K562 (cell line): Measurements from ENCODE around the gene ITIH3. TPM values are rescaled to one million over a fixed set of nuclear protein-coding genes. Genes with fewer than 3 reads are reported as not detected.

Experiments
- ATAC-seq: fragments of 200-7000 bp; cut with Tn5 transposase; 3 replicates; pipeline ENCODE4 v1.9.1; 2020; ENCODE audit warnings: moderate library complexity
- BruUV-seq: library from RNA; stranded (reverse); fragments of 400-500 nt; replicated peaks from 2 replicates; lab custom pipeline; 2021; lab: Mats Ljungman, UMichigan
- CTCF ChIA-PET: fragments of 300-600 bp; formaldehyde crosslinking; extraction: SDS; loops from one replicate; lab custom pipeline; 2021; ENCODE audit warnings: low intra/inter-chr PET ratio; lab: Yijun Ruan, JAX
- POLR2A ChIA-PET: fragments of 300-600, 350-650 bp; sonication (Branson Sonifier 250); formaldehyde crosslinking; extraction: SDS; loops from one replicate; lab custom pipeline; 2021; ENCODE audit warnings: antibody characterized with exemption, inconsistent platforms; lab: Yijun Ruan, JAX
- DNase-seq, 4 experiments: peaks; one replicate each; pipeline versions ENCODE4 v3.0.0 to v3.0.0-alpha.2; 2011 to 2018; ENCODE audit warnings: low spot score in 3 of 4, mixed read lengths in 3 of 4; ENCODE audit errors: extremely low read depth in 1 of 4
- FAIRE-seq: peaks from 2 replicates; lab custom pipeline; 2011; peaks lifted over from hg19 to GRCh38; lab: Jason Lieb, UNC
- H2AFZ ChIP-seq: 2 replicates; pipeline ENCODE4 v1.6.0; 2011; ENCODE audit warnings: low read depth, low read length, control low read depth, inconsistent platforms
- H3K27ac ChIP-seq: fragments of 200-600 bp; 3 replicates; pipeline ENCODE4 v1.8.0; 2011; ENCODE audit warnings: low read depth, mild to moderate bottlenecking, control low read depth, inconsistent platforms, low read length, moderate library complexity, mixed read lengths; ENCODE audit errors: extremely low read depth
- H3K27me3 ChIP-seq, 2 experiments: fragments of 300-600 bp in 1 of 2; 2 replicates in 1 of 2; 3 replicates in 1 of 2; pipeline versions ENCODE4 v1.6.0 to v1.8.0; 2011; ENCODE audit warnings: inconsistent platforms in 2 of 2, low read length in 2 of 2, mild to moderate bottlenecking in 1 of 2, mixed read lengths in 1 of 2, moderate library complexity in 1 of 2; ENCODE audit not compliant: control insufficient read depth in 2 of 2, insufficient read depth in 2 of 2
- H3K36me3 ChIP-seq: fragments of 300-600 bp; 3 replicates; pipeline ENCODE4 v1.8.0; 2011; ENCODE audit warnings: mild to moderate bottlenecking, low read length, inconsistent platforms; ENCODE audit not compliant: control insufficient read depth, insufficient read depth
- H3K4me1 ChIP-seq, 2 experiments: fragments of 200-600 bp in 1 of 2; replicated peaks in 1 of 2; 2 replicates in 1 of 2; 3 replicates in 1 of 2; pipeline versions ENCODE4 v1.5.1 to v1.8.0; 2011; ENCODE audit warnings: inconsistent platforms in 2 of 2, low read length in 2 of 2, mild to moderate bottlenecking in 1 of 2, mixed read lengths in 1 of 2, moderate library complexity in 1 of 2; ENCODE audit not compliant: control insufficient read depth in 2 of 2, insufficient read depth in 2 of 2
- H3K4me2 ChIP-seq: 2 replicates; pipeline ENCODE4 v1.6.1; 2011; ENCODE audit warnings: low read length, control low read depth, inconsistent platforms, mixed read lengths; ENCODE audit not compliant: insufficient read depth
- H3K4me3 ChIP-seq: fragments of 200-600 bp; sonication (generic), shearing (Covaris generic); 2 replicates; pipeline ENCODE4 v1.5.1; 2016; ENCODE audit warnings: control low read depth, inconsistent platforms
- H3K79me2 ChIP-seq: fragments of 200-600 bp; 3 replicates; pipeline ENCODE4 v1.8.0; 2011; ENCODE audit warnings: low read length, inconsistent platforms; ENCODE audit not compliant: control insufficient read depth, insufficient read depth
- H3K9ac ChIP-seq, 2 experiments: 2 replicates each; pipeline versions ENCODE4 v1.6.0 to v1.6.1; 2011; ENCODE audit warnings: low read depth in 2 of 2, low read length in 2 of 2, control low read depth in 1 of 2, inconsistent platforms in 1 of 2, mild to moderate bottlenecking in 1 of 2, mixed read lengths in 1 of 2; ENCODE audit not compliant: insufficient read depth in 1 of 2
- H3K9me1 ChIP-seq: one replicate; pipeline ENCODE4 v1.6.0; 2011; ENCODE audit warnings: inconsistent platforms, mild to moderate bottlenecking, low read length, moderate library complexity; ENCODE audit not compliant: control insufficient read depth, insufficient read depth
- H3K9me3 ChIP-seq: replicated peaks from 2 replicates; pipeline ENCODE4 v1.5.1; 2011; ENCODE audit warnings: low read depth, low read length, inconsistent platforms; ENCODE audit not compliant: control insufficient read depth, insufficient read depth
- H4K20me1 ChIP-seq: replicated peaks from 2 replicates; pipeline ENCODE4 v1.6.1; 2011; ENCODE audit warnings: low read length, inconsistent platforms, mixed read lengths; ENCODE audit not compliant: control insufficient read depth, insufficient read depth
- CBFA2T2 ChIP-seq: fragments of 450-650 bp; conservative IDR thresholded peaks from 2 replicates; pipeline ENCODE4 v1.6.1; 2017; ENCODE audit warnings: mild to moderate bottlenecking
- CCAR2 ChIP-seq: fragments of 200-400 bp; formaldehyde crosslinking; IDR thresholded peaks from 2 replicates; pipeline ENCODE4 v1.6.1; 2017; ENCODE audit warnings: mild to moderate bottlenecking, low read depth, low read length
- HLTF ChIP-seq: fragments of 450-650 bp; IDR thresholded peaks from 2 replicates; pipeline ENCODE4 v1.6.1; 2016
- LEF1 ChIP-seq: fragments of 450-650 bp; IDR thresholded peaks from 2 replicates; pipeline ENCODE4 v1.6.1; 2016; ENCODE audit warnings: mild to moderate bottlenecking
- MBD1 ChIP-seq: fragments of 250-450 bp; sonication (Bioruptor Pico); IDR thresholded peaks from 2 replicates; pipeline ENCODE4 v1.8.0; 2022; ENCODE audit warnings: inconsistent platforms
- PREB ChIP-seq: sonication (generic); formaldehyde crosslinking; IDR thresholded peaks from 2 replicates; pipeline ENCODE4 v1.8.1; 2023; ENCODE audit warnings: mild to moderate bottlenecking, missing genetic modification reagents
- THAP7 ChIP-seq: fragments of 250-450 bp; sonication (Bioruptor Pico); IDR thresholded peaks from 2 replicates; pipeline ENCODE4 v1.5.0; 2021
- ZBTB34 ChIP-seq: fragments of 250-450 bp; sonication (Bioruptor Pico); IDR thresholded peaks from 2 replicates; pipeline ENCODE4 v1.8.0; 2021; ENCODE audit warnings: mild to moderate bottlenecking, moderate library complexity
- ZNF121 ChIP-seq: sonication (generic); formaldehyde crosslinking; conservative IDR thresholded peaks from 2 replicates; pipeline ENCODE4 v1.8.0; 2022; ENCODE audit warnings: missing genetic modification reagents
- ZNF766 ChIP-seq: fragments of 200-800 bp; sonication (Bioruptor generic); conservative IDR thresholded peaks from 2 replicates; pipeline ENCODE4 v1.6.1; 2016; ENCODE audit warnings: missing genetic modification characterization, missing compliant biosample characterization
- WGBS: fragments of 100-300 bp; shearing (Covaris generic); methylation state at CpG from one replicate; pipeline ENCODE4 v1.1.6; 2016; ENCODE audit warnings: low coverage, mixed read lengths; ENCODE audit not compliant: insufficient coverage; ENCODE audit errors: missing lambda C conversion rate; 5-methylcytosine and 5-hydroxymethylcytosine counted together
- in situ Hi-C: fragments of 300-500 bp; cut with MboI; formaldehyde crosslinking; loops from 4 replicates; pipeline ENCODE4 v1.15.0; 2018; ENCODE audit warnings: inconsistent platforms, mixed read lengths
- intact Hi-C: fragments of 100-400 bp; cut with micrococcal nuclease; formaldehyde crosslinking; loops from 2 replicates; pipeline ENCODE4 v1.14.2; 2022
- polyA plus RNA-seq, 8 experiments: library from polyadenylated mRNA; depleted of rRNA in 4 of 8; stranded (reverse) in 5 of 8; unstranded in 3 of 8; fragments of >200 nt; fragmentation: Nextera tagmentation in 2 of 8; fragmentation: Illumina TruSeq in 1 of 8; extraction: Ambion mirVana in 2 of 8; extraction: Trizol in 1 of 8; gene quantifications; 2 replicates each; pipeline versions ENCODE4 v1.2.1 to v1.2.3, GENCODE V29; 2011 to 2014; ENCODE audit warnings: inconsistent platforms in 1 of 8, missing spikeins in 1 of 8
- total RNA-seq, 7 experiments: library from RNA; depleted of rRNA in 6 of 7; stranded (reverse); fragments of >200 nt in 6 of 7; fragmentation: Illumina TruSeq in 2 of 7; extraction: Trizol in 2 of 7; gene quantifications; 2 replicates each; pipeline versions ENCODE4 v1.2.1 to v1.2.3, GENCODE V29; 2011 to 2021; ENCODE audit warnings: low replicate concordance in 1 of 7

Gene ITIH3
- total and polyA plus RNA-seq, 9 of the 15 experiments (the other 6 are each of a cell fraction or from before 2014, with no cell fraction given): 0.07 to 0.35 TPM; not detected in 7

DNA sequence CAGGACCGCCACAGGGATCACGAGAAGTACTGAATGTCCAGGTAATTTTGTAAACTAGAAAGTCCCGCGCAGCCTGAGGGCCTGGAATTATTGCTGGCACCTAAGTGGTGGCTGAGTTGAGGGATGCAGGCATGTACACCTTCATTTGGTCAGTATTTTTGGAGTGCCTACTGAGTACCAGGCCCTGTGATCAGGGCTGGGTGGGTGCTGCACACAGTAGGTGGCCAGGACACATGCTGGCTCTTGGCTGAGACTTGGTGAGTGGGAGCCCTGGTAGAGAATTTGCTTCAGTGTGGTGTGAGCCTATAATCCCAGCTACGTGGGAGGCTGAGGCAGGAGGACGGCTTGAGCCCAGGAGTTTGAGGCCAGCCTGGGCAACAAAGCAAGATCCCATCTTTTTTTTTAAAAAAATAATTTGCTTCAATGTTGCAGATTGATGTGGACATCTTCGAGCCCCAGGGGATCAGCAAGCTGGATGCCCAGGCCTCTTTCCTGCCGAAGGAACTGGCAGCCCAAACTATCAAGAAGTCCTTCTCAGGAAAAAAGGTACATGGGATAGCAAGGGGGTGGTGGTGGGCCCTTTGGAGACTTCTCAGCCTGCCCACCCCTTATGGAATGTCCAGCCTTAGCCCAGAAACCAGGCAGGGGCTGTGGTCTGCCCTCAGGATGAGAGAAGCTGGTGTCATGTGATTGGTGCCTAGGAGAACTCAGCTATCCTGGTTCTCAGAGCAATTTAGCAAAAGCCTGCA lies 14.6 kb upstream of the ITIH3 start:
- DNase-seq (no peak), ATAC-seq (no peak), FAIRE-seq (no peak)
- Histone ChIP-seq H3K36me3 (no peaks in the 10 kb centered on the region), H3K9ac (no peak overlapping the region), H3K79me2 (no peaks in the 10 kb centered on the region), H3K9me3 (no peaks in the 10 kb centered on the region), H3K27ac (no peak overlapping the region), H2AFZ (no peak overlapping the region), H3K4me1 (no peaks in the 10 kb centered on the region; a peak in 2 of 5 replicates), H3K4me3 (no peak overlapping the region), H3K4me2 (no peak overlapping the region), H3K9me1 (no peaks in the 10 kb centered on the region), H4K20me1 (no peaks in the 10 kb centered on the region), H3K27me3 (peaks cover 0 to 33% of the 10 kb centered on the region in 2 experiments; a peak in 2 of 5 replicates)
- 1% methylated on average over 8 of the region's 8 CpGs for WGBS
- TF ChIP-seq LEF1 (no peak), ZNF121 (CRISPR knock-in tag) (peak; percentile 28; the same call in 1 of the 2 replicates)
- intact Hi-C loops (no loop called here), in situ Hi-C loops (no loop called here)
- POLR2A ChIA-PET: interaction anchor here (0.6 to 1.3 kb wide), 2 partner anchors 9 to 287 kb away, joined by 3 to 6 read pairs; partner anchors contain the start of gene NEK4
- CTCF ChIA-PET: no interaction called here
- no TSS peak for BruUV-seq

DNA sequence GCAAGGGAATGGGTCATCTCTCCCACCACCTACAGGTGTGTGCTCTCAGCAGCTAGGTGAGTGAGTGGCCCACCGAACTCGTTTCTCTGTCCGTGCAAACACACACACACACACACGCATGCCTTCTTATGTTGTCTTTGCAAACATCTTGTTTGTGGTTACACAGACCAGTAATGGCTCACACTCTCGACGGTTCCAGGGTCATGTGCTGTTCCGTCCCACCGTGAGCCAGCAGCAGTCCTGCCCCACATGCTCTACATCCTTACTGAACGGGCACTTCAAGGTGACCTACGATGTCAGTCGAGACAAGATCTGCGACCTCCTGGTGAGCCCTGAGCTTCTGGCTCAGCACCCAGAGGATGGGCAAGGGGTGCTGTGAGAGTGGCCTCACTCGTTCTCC lies 12.9 kb upstream of the ITIH3 start:
- Histone ChIP-seq H3K79me2 (no peaks in the 10 kb centered on the region), H3K27ac (no peak overlapping the region), H3K4me2 (no peak overlapping the region), H3K9me3 (no peaks in the 10 kb centered on the region), H3K9ac (no peak overlapping the region), H3K36me3 (no peaks in the 10 kb centered on the region), H4K20me1 (no peaks in the 10 kb centered on the region), H3K4me3 (no peak overlapping the region), H2AFZ (no peak overlapping the region), H3K9me1 (no peaks in the 10 kb centered on the region), H3K27me3 (peaks cover 0 to 35% of the 10 kb centered on the region in 2 experiments; a peak in 2 of 5 replicates), H3K4me1 (no peaks in the 10 kb centered on the region; a peak in 1 of 5 replicates)
- in situ Hi-C loops: no loop called here
- no peak for DNase-seq
- WGBS: 4% methylated on average over 13 of the region's 13 CpGs
- POLR2A ChIA-PET: interaction anchor here (1.3 kb wide), 1 partner anchor 11 kb away, joined by 6 read pairs; the partner anchor contains the start of gene NEK4
- no peak for ATAC-seq
- FAIRE-seq: no peak
- intact Hi-C loops: no loop called here
- BruUV-seq: no TSS peak
- CTCF ChIA-PET: no interaction called here
- TF ChIP-seq PREB (CRISPR knock-in tag) (no peak), CBFA2T2 (no peak), ZNF766 (no peak), MBD1 (CRISPR knock-in tag) (no peak), THAP7 (no peak), ZBTB34 (no peak), CCAR2 (no peak), HLTF (no peak)
